HCT116 (cell line): ENCODE measurements around the gene INSL4.

Experiments used
- ELF1 ChIP-seq: IDR thresholded peaks from 2 replicates; pipeline ENCODE4 v1.6.1; 2012; ENCODE audit warnings: low read depth, borderline replicate concordance
- EZH2phosphoT487 ChIP-seq: fragments of 200-600 bp; IDR thresholded peaks from 2 replicates; pipeline ENCODE4 v1.6.1; 2018; ENCODE audit warnings: antibody characterized with exemption, borderline replicate concordance
- POLR2A ChIP-seq: IDR thresholded peaks from 2 replicates; pipeline ENCODE4 v1.7.0; 2011; ENCODE audit warnings: borderline replicate concordance; ENCODE audit not compliant: insufficient read depth, insufficient read length; ENCODE audit errors: extremely low read depth
- POLR2AphosphoS5 ChIP-seq: IDR thresholded peaks from 2 replicates; pipeline ENCODE4 v1.6.1; 2011; ENCODE audit warnings: mild to moderate bottlenecking, low read depth, low read length, moderate library complexity
- RAD21 ChIP-seq: IDR thresholded peaks from 2 replicates; pipeline ENCODE4 v1.6.1; 2012; ENCODE audit warnings: low read depth, mild to moderate bottlenecking
- ZNF274 ChIP-seq: fragments of 200-500 bp; sonication (Bioruptor generic); IDR thresholded peaks from 2 replicates; pipeline ENCODE4 v1.6.1; 2014; ENCODE audit warnings: mild to moderate bottlenecking, low read depth, low read length, inconsistent platforms
- TF ChIP-seq, protein P1 (sequence below), 3 experiments: fragments of 200-600 bp in 1 of 3; sonication (generic) in 1 of 3; IDR thresholded peaks in 2 of 3; conservative IDR thresholded peaks in 1 of 3; 2 replicates each; pipeline ENCODE4 v1.5.1; 2012 to 2017; ENCODE audit warnings: low read depth in 2 of 3, low read length in 2 of 3, antibody characterized with exemption in 1 of 3, borderline replicate concordance in 1 of 3, control low read depth in 1 of 3, mild to moderate bottlenecking in 1 of 3, mixed read lengths in 1 of 3, mixed run types in 1 of 3, moderate library complexity in 1 of 3; ENCODE audit not compliant: insufficient read depth in 1 of 3
- TF ChIP-seq, protein P2 (sequence below): IDR thresholded peaks from 2 replicates; pipeline ENCODE4 v1.6.1; 2012

GRCh38 chr9:5195463-5195862 is 35.8 kb upstream of the INSL4 start:
- TF ChIP-seq, protein P1, sequence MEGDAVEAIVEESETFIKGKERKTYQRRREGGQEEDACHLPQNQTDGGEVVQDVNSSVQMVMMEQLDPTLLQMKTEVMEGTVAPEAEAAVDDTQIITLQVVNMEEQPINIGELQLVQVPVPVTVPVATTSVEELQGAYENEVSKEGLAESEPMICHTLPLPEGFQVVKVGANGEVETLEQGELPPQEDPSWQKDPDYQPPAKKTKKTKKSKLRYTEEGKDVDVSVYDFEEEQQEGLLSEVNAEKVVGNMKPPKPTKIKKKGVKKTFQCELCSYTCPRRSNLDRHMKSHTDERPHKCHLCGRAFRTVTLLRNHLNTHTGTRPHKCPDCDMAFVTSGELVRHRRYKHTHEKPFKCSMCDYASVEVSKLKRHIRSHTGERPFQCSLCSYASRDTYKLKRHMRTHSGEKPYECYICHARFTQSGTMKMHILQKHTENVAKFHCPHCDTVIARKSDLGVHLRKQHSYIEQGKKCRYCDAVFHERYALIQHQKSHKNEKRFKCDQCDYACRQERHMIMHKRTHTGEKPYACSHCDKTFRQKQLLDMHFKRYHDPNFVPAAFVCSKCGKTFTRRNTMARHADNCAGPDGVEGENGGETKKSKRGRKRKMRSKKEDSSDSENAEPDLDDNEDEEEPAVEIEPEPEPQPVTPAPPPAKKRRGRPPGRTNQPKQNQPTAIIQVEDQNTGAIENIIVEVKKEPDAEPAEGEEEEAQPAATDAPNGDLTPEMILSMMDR (IDR thresholded peaks at IDR 0.05 in 2 of 3, conservative IDR thresholded peaks at IDR 0.05 in 1 of 3; ENCODE audit: borderline replicate concordance in 1 of 3, insufficient read depth in 1 of 3, low read depth in 2 of 3, low read length in 2 of 3), result no peak
- TF ChIP-seq POLR2AphosphoS5 (no peak), EZH2phosphoT487 (no peak), RAD21 (no peak), POLR2A (no peak), ELF1 (no peak), ZNF274 (no peak)
- TF ChIP-seq, protein P2, sequence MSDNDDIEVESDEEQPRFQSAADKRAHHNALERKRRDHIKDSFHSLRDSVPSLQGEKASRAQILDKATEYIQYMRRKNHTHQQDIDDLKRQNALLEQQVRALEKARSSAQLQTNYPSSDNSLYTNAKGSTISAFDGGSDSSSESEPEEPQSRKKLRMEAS, result no peak
